DOHH2 (cell line): ENCODE data around the gene SLC6A16.
"Not testable (repeated sequence)": the region's sequence is repeated elsewhere in the genome, so short reads cannot be mapped to it uniquely, and the experiment has no call there.

ENCODE experiments used
- H3F3A ChIP-seq: fragments of 200-600 bp; sonication (generic), shearing (Covaris generic); 2 replicates; pipeline ENCODE4 v1.6.0; 2016; ENCODE audit warnings: antibody characterized with exemption, mild to moderate bottlenecking; ENCODE audit not compliant: control insufficient read depth, insufficient read depth
- H3K27ac ChIP-seq: fragments of 200-600 bp; sonication (generic); 2 replicates; pipeline ENCODE4 v1.5.1; 2014; ENCODE audit warnings: low read depth, mild to moderate bottlenecking, low read length, moderate library complexity
- H3K27me3 ChIP-seq: fragments of 200-600 bp; sonication (generic); 2 replicates; pipeline ENCODE4 v1.6.1; 2014; ENCODE audit warnings: mild to moderate bottlenecking, low read length, mixed read lengths; ENCODE audit not compliant: control insufficient read depth
- H3K36me3 ChIP-seq: fragments of 200-600 bp; sonication (generic); 2 replicates; pipeline ENCODE4 v1.6.1; 2014; ENCODE audit warnings: mild to moderate bottlenecking, low read length, moderate library complexity, mixed read lengths; ENCODE audit not compliant: control insufficient read depth
- H3K4me1 ChIP-seq: fragments of 200-600 bp; sonication (generic); 2 replicates; pipeline ENCODE4 v1.6.1; 2014; ENCODE audit warnings: mild to moderate bottlenecking, low read length, mixed read lengths; ENCODE audit not compliant: control insufficient read depth
- H3K4me2 ChIP-seq: fragments of 200-600 bp; sonication (generic); 2 replicates; pipeline ENCODE4 v1.6.0; 2014; ENCODE audit warnings: mild to moderate bottlenecking, low read length, moderate library complexity
- H3K4me3 ChIP-seq: fragments of 200-600 bp; sonication (generic); 2 replicates; pipeline ENCODE4 v1.5.1; 2014; ENCODE audit warnings: mild to moderate bottlenecking, low read length, mixed read lengths
- H3K79me2 ChIP-seq: fragments of 200-600 bp; sonication (generic); 2 replicates; pipeline ENCODE4 v1.6.1; 2014; ENCODE audit warnings: mild to moderate bottlenecking, low read length, mixed read lengths; ENCODE audit not compliant: control insufficient read depth
- H3K9me2 ChIP-seq: fragments of 200-600 bp; sonication (generic); replicated peaks from 2 replicates; pipeline ENCODE4 v1.6.1; 2014; ENCODE audit warnings: mild to moderate bottlenecking, low read length, mixed read lengths; ENCODE audit not compliant: control insufficient read depth
- H3K9me3 ChIP-seq: fragments of 200-600 bp; sonication (generic); 2 replicates; pipeline ENCODE4 v1.6.1; 2014; ENCODE audit warnings: antibody characterized with exemption, low read length, mixed read lengths; ENCODE audit not compliant: control insufficient read depth, insufficient read depth
- H4K20me1 ChIP-seq: fragments of 200-600 bp; sonication (generic); 2 replicates; pipeline ENCODE4 v1.6.0; 2014; ENCODE audit warnings: low read depth, mild to moderate bottlenecking, antibody characterized with exemption, low read length, moderate library complexity; ENCODE audit not compliant: control insufficient read depth, insufficient read depth
- CTCF ChIP-seq: fragments of 200-600 bp; sonication (generic); IDR thresholded peaks from one replicate; pipeline ENCODE4 v1.5.1; 2014; ENCODE audit warnings: antibody characterized with exemption, mild to moderate bottlenecking, low read depth, low read length; ENCODE audit not compliant: poor library complexity, severe bottlenecking
- EZH2phosphoT487 ChIP-seq: fragments of 200-600 bp; sonication (generic); IDR thresholded peaks from 2 replicates; pipeline ENCODE4 v1.6.1; 2017; ENCODE audit warnings: borderline replicate concordance, mild to moderate bottlenecking, antibody characterized with exemption, low read length, moderate library complexity, mixed read lengths

The SLC6A16 gene

GRCh38 chr19:49295208-49295880 is 29.6 kb downstream of the SLC6A16 start:
- Histone ChIP-seq H3K9me2 (no peaks in the 10 kb centered on the region), H3K4me3 (no peak overlapping the region), H3K9me3 (no peaks in the 10 kb centered on the region), H3K27me3 (no peaks in the 10 kb centered on the region), H3K36me3 (no peaks in the 10 kb centered on the region), H3K79me2 (no peaks in the 10 kb centered on the region), H3K4me2 (no peak overlapping the region), H3K27ac (no peak overlapping the region), H3F3A (peaks cover 3% of the 10 kb centered on the region; the same call in 1 of the 2 replicates), H4K20me1 (no peaks in the 10 kb centered on the region), H3K4me1 (no peaks in the 10 kb centered on the region)
- TF ChIP-seq CTCF (no peak), EZH2phosphoT487 (no peak)

- H3K4me2 ChIP-seq: no peak overlapping the region
- no peaks in the 10 kb centered on the region for H3K9me2 ChIP-seq
- no peaks in the 10 kb centered on the region for H3K4me1 ChIP-seq
- H3K79me2 ChIP-seq: no peaks in the 10 kb centered on the region
- H3K27me3 ChIP-seq: no peaks in the 10 kb centered on the region
- no peaks in the 10 kb centered on the region for H3K36me3 ChIP-seq
- no peak overlapping the region for H3K27ac ChIP-seq
- no peaks in the 10 kb centered on the region for H3F3A ChIP-seq
- H4K20me1 ChIP-seq: no peaks in the 10 kb centered on the region
- H3K4me3 ChIP-seq: no peak overlapping the region
- TF ChIP-seq CTCF (no peak), EZH2phosphoT487 (no peak)
- H3K9me3 ChIP-seq: no peaks in the 10 kb centered on the region
Measured at GRCh38 chr19:49294401-49294800, 30.6 kb downstream of the SLC6A16 start.

- Histone ChIP-seq H3K4me1 (no peaks in the 10 kb centered on the region), H3F3A (no peaks in the 10 kb centered on the region), H3K27ac (no peak overlapping the region), H3K27me3 (no peaks in the 10 kb centered on the region), H3K9me2 (no peaks in the 10 kb centered on the region), H3K4me3 (no peak overlapping the region), H3K36me3 (no peaks in the 10 kb centered on the region), H3K79me2 (no peaks in the 10 kb centered on the region), H3K9me3 (peaks cover 8% of the 10 kb centered on the region; the same call in 1 of the 2 replicates), H4K20me1 (no peaks in the 10 kb centered on the region), H3K4me2 (no peak overlapping the region)
- TF ChIP-seq EZH2phosphoT487 (no peak), CTCF (no peak)
Measured at GRCh38 chr19:49290517-49290916, 34.5 kb downstream of the SLC6A16 start.

GRCh38 chr19:49289286-49289685 is 35.7 kb downstream of the SLC6A16 start:
- H3K27me3 ChIP-seq, H3K4me3 ChIP-seq, H4K20me1 ChIP-seq, H3K36me3 ChIP-seq, H3K9me2 ChIP-seq, H3F3A ChIP-seq, H3K9me3 ChIP-seq, H3K79me2 ChIP-seq, H3K4me2 ChIP-seq, H3K27ac ChIP-seq, H3K4me1 ChIP-seq: not testable (repeated sequence)

GRCh38 chr19:49288205-49288604 is 36.8 kb downstream of the SLC6A16 start:
- H3K27me3 ChIP-seq, H3K4me3 ChIP-seq, H3F3A ChIP-seq, H3K36me3 ChIP-seq, H3K9me2 ChIP-seq, H3K4me1 ChIP-seq, H3K4me2 ChIP-seq, H3K27ac ChIP-seq, H3K79me2 ChIP-seq, H3K9me3 ChIP-seq, H4K20me1 ChIP-seq: not testable (repeated sequence)
